Psoas muscle (tissue), 8 donors: ENCODE data around the gene PARVG. TPM values are rescaled to one million over a fixed set of nuclear protein-coding genes. Genes with fewer than 3 reads are reported as not detected.

Experiments
- ATAC-seq, 4 donors: fragments of 200-7000 bp; cut with Tn5 transposase; one replicate each; pipeline ENCODE4 v1.9.1; 2020; ENCODE audit warnings: moderate library complexity in 3 of 4, mild to moderate bottlenecking in 2 of 4
- DNase-seq, 2 donors: peaks; one replicate each; pipeline ENCODE4 v3.0.0-alpha.2; 2020
- H3K27ac ChIP-seq: fragments of 200-600 bp; one replicate; pipeline ENCODE4 v1.8.0; 2022
- H3K27me3 ChIP-seq, 3 donors: fragments of 200-600 bp in 1 of 3; one replicate each; pipeline versions ENCODE4 v1.6.1 to v1.8.0; 2013 to 2022; ENCODE audit warnings: low read length in 2 of 3, mild to moderate bottlenecking in 2 of 3, moderate library complexity in 1 of 3; ENCODE audit not compliant: insufficient read depth in 3 of 3
- H3K36me3 ChIP-seq, 2 donors: fragments of 200-600 bp in 1 of 2; one replicate each; pipeline versions ENCODE4 v1.6.1 to v1.8.0; 2013 to 2022; ENCODE audit warnings: low read depth in 1 of 2, mild to moderate bottlenecking in 1 of 2, moderate library complexity in 1 of 2; ENCODE audit not compliant: insufficient read depth in 1 of 2
- H3K4me1 ChIP-seq: fragments of 200-600 bp; one replicate; pipeline ENCODE4 v1.8.0; 2022
- H3K4me3 ChIP-seq: fragments of 200-600 bp; one replicate; pipeline ENCODE4 v1.8.0; 2022; ENCODE audit warnings: mild to moderate bottlenecking
- H3K9me3 ChIP-seq: fragments of 200-600 bp; one replicate; pipeline ENCODE4 v1.8.0; 2022
- CTCF ChIP-seq: fragments of 200-600 bp; IDR thresholded peaks from one replicate; pipeline ENCODE4 v1.8.0; 2022; ENCODE audit warnings: antibody characterized with exemption
- WGBS, 3 donors: extraction: QIAGEN DNeasy Blood & Tissue Kit; methylation state at CpG; one replicate each; pipeline versions ENCODE4 v1.1.6 to v1.1.7; 2013; 5-methylcytosine and 5-hydroxymethylcytosine counted together
- intact Hi-C, 2 donors: fragments of 100-400 bp; cut with DNase I; formaldehyde crosslinking; loops; one replicate each; pipeline versions ENCODE4 v1.11.0 to v1.14.2; 2022
- polyA plus RNA-seq, 3 donors: library from polyadenylated mRNA; stranded (reverse); fragments of 200-250 nt; gene quantifications; one replicate each; pipeline ENCODE4 v1.2.3, GENCODE V29; 2013
- total RNA-seq, 4 donors: library from RNA; stranded (reverse); fragmentation: NEBNext Ultra II Directional in 2 of 4; extraction: Animal tissue kit (Norgen Biotek cat#: 25700) in 2 of 4; gene quantifications; one replicate each; pipeline versions ENCODE4 v1.2.1 to v1.2.4, GENCODE V29; 2021 to 2023
- donor health status: healthy with polysubstance abuse.
- donor health status: DM: no; HTN: no; CAD: no; lungs with moderate emphysema.
- donor health status: Bipolar disorder and iron deficiency.
- donor health status: healthy.
- donor health status: DM: yes; HTN: yes; CAD: no.
- donor health status: DM: no; HTN: no; CAD: no.
- donor health status: DM: no; HTN: no; CAD: no.
- donor health status: DM: yes; HTN: yes; CAD: no.

Gene PARVG
- total and polyA plus RNA-seq, 7 donors = 0.77 to 3.2 (median 1.5) TPM

- no peak overlapping the region for H3K4me3 ChIP-seq
- H3K4me1 ChIP-seq = no peaks in the 10 kb centered on the region
- peaks cover 0 to 4% (median 4%) of the 10 kb centered on the region in 3 donors for H3K27me3 ChIP-seq
- DNase-seq = no peak
- intact Hi-C loops = no loop called here
- no peaks in the 10 kb centered on the region for H3K36me3 ChIP-seq
- H3K9me3 ChIP-seq = no peaks in the 10 kb centered on the region
- 35 to 40% (median 35%) methylated on average over 10 to 11 of the region's 11 CpGs for WGBS, 3 donors
- no peak overlapping the region for H3K27ac ChIP-seq
- ATAC-seq = no peak
- TF ChIP-seq CTCF = no peak
Measured at GRCh38 chr22:44192816-44193534, 12.2 kb downstream of the PARVG start.

DNA sequence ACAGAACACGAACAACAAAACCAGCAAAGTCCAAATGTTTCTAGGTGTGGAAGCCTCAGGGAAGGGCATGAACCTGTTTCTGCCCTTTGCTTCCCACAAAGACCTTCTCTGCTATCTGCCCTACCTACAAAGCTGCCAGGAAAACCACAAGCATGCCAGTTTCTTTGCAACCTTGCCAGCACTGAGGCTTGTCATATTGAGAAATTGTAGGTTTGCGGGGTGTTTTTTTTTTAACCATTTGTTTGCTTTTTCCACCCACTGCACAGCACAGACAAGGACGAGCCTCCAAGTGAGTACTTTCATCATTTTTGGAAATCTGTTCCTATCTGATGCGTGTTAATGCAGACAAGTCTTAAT, 12.8 kb downstream of the PARVG start:
- no peaks in the 10 kb centered on the region for H3K9me3 ChIP-seq
- no peak for DNase-seq
- intact Hi-C loops = no loop called here
- no peak for ATAC-seq
- H3K27me3 ChIP-seq = peaks cover 0 to 4% (median 4%) of the 10 kb centered on the region in 3 donors
- no peaks in the 10 kb centered on the region for H3K4me1 ChIP-seq
- H3K36me3 ChIP-seq = no peaks in the 10 kb centered on the region
- no peak overlapping the region for H3K27ac ChIP-seq
- TF ChIP-seq CTCF = no peak
- 50 to 54% (median 53%) methylated on average over 4 of the region's 4 CpGs for WGBS, 3 donors
- no peak overlapping the region for H3K4me3 ChIP-seq

DNA sequence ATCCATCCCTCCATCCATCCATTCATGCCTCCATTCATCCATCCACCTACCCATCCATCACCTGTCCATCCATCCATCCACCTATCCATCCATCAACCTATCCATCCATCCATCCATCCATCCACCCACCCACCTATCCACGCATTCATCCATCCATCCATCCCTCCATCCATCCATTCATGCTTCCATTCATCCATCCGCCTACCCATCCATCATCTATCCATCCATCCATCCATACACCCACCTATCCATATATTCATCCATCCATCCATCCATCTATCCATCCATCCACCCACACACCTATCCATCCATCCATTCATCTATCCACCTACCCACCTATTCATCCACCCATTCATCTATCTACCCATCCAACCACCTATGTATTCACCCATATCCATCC, 13.8 kb downstream of the PARVG start:
- WGBS, 3 donors = 93 to 94% (median 94%) methylated on average over 2 of the region's 2 CpGs
- Histone ChIP-seq H3K27ac (no peak overlapping the region), H3K4me3 (no peak overlapping the region), H3K9me3 (no peaks in the 10 kb centered on the region), H3K27me3 (peaks cover 0 to 4% (median 4%) of the 10 kb centered on the region in 3 donors), H3K36me3 (no peaks in the 10 kb centered on the region), H3K4me1 (no peaks in the 10 kb centered on the region)
- intact Hi-C loops = no loop called here
- ATAC-seq (no peak), DNase-seq (no peak)
- TF ChIP-seq CTCF = no peak

- TF ChIP-seq CTCF = no peak
- H3K27me3 ChIP-seq = peaks cover 0 to 10% (median 4%) of the 10 kb centered on the region in 3 donors
- no peak overlapping the region for H3K27ac ChIP-seq
- H3K9me3 ChIP-seq = no peaks in the 10 kb centered on the region
- WGBS, 3 donors = 30 to 45% (median 38%) methylated on average over 5 of the region's 5 CpGs
- H3K4me3 ChIP-seq = no peak overlapping the region
- no peaks in the 10 kb centered on the region for H3K36me3 ChIP-seq
- no peaks in the 10 kb centered on the region for H3K4me1 ChIP-seq
- DNase-seq = no peak
- no peak for ATAC-seq
- intact Hi-C loops = no loop called here
Measured at GRCh38 chr22:44195189-44195871, 14.6 kb downstream of the PARVG start.
